ENCODE measurements around the gene ACTR5. TPM values are rescaled to one million over a fixed set of nuclear protein-coding genes. Genes with fewer than 3 reads are reported as not detected.

Gene ACTR5
- total RNA-seq, 1 experiment from 2014 or later, result 14.1 TPM

DNA sequence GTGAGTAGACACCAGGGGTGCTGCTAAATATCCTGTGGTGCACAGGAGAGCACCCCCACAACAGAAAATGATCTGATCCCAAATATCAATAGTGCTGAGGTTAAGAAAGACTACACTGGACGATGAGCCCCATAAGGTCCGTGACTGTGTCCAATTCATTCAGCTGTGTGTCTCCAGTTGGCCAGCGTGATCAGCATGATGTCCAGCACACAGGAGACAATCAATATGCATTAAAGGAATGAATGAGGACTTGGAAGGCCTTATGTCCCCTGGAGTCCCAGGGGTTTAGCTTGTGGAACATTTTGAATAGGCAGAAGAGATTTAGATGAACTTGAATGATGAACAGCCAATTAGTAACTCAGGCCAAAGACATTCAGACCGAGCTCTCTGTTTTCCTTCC lies 63.5 kb downstream of the ACTR5 start:
- Histone ChIP-seq H3K4me1 (ENCODE audit: insufficient read depth, low read length) (peaks cover 3% of the 10 kb centered on the region; the same call in 1 of the 2 replicates), H2BK5ac (ENCODE audit: insufficient read length, low read length) (no peak overlapping the region), H4K5ac (ENCODE audit: insufficient read length, low read depth, low read length) (no peak overlapping the region), H3K27me3 (ENCODE audit: insufficient read depth, low read length) (no peaks in the 10 kb centered on the region), H3K27ac (ENCODE audit: insufficient read length, low read depth, low read length) (no peak overlapping the region), H3K9me3 (ENCODE audit: control insufficient read depth, low read depth, low read length) (no peaks in the 10 kb centered on the region), H3K9ac (ENCODE audit: extremely low read depth, insufficient read length, low read length) (no peak overlapping the region), H3T11ph (ENCODE audit: low read length) (no peak overlapping the region), H4K8ac (replicated peaks; ENCODE audit: insufficient read length, low read depth, low read length) (no peak overlapping the region), H2BK120ac (ENCODE audit: low read depth, low read length, poor library complexity, severe bottlenecking) (no peak overlapping the region), H4K20me1 (ENCODE audit: control insufficient read depth, insufficient read depth, insufficient read length) (no peaks in the 10 kb centered on the region), H3K18ac (ENCODE audit: insufficient read length, low read depth, low read length) (no peak overlapping the region), H3K23ac (ENCODE audit: insufficient read length, low read depth, low read length) (no peak overlapping the region), H3K4me2 (ENCODE audit: insufficient read depth, insufficient read length, low read length) (no peak overlapping the region), H2BK15ac (ENCODE audit: low read depth, low read length) (no peak overlapping the region), H3K23me2 (ENCODE audit: insufficient read length, low read depth, low read length, poor library complexity, severe bottlenecking) (peaks cover 3% of the 10 kb centered on the region), H2AFZ (ENCODE audit: low read length) (no peak overlapping the region), H2BK12ac (ENCODE audit: insufficient read length, low read depth, low read length) (no peak overlapping the region), H3K14ac (ENCODE audit: insufficient read depth, low read length) (no peak overlapping the region), H3K79me1 (ENCODE audit: insufficient read depth, low read depth, low read length, poor library complexity, severe bottlenecking) (no peaks in the 10 kb centered on the region), H4K91ac (ENCODE audit: insufficient read length, low read depth, low read length) (no peak overlapping the region), H2BK20ac (ENCODE audit: low read depth, low read length, poor library complexity, severe bottlenecking) (no peak overlapping the region), H2AK5ac (ENCODE audit: insufficient read length, low read length) (no peak overlapping the region), H3K56ac (ENCODE audit: insufficient read length, low read depth, low read length) (no peak overlapping the region), H3K4ac (ENCODE audit: low read depth, low read length) (no peak overlapping the region), H3K79me2 (ENCODE audit: insufficient read depth, low read length) (no peaks in the 10 kb centered on the region)
- TF ChIP-seq, protein P1, sequence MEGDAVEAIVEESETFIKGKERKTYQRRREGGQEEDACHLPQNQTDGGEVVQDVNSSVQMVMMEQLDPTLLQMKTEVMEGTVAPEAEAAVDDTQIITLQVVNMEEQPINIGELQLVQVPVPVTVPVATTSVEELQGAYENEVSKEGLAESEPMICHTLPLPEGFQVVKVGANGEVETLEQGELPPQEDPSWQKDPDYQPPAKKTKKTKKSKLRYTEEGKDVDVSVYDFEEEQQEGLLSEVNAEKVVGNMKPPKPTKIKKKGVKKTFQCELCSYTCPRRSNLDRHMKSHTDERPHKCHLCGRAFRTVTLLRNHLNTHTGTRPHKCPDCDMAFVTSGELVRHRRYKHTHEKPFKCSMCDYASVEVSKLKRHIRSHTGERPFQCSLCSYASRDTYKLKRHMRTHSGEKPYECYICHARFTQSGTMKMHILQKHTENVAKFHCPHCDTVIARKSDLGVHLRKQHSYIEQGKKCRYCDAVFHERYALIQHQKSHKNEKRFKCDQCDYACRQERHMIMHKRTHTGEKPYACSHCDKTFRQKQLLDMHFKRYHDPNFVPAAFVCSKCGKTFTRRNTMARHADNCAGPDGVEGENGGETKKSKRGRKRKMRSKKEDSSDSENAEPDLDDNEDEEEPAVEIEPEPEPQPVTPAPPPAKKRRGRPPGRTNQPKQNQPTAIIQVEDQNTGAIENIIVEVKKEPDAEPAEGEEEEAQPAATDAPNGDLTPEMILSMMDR (conservative IDR thresholded peaks at IDR 0.05), result no peak
- H3K4me3 Mint-ChIP-seq, result no peak overlapping the region
- DNase-seq, result no peak
- no peaks in the 10 kb centered on the region for H3K9me3 Mint-ChIP-seq
- H3K27ac Mint-ChIP-seq, result no peak overlapping the region
- H3K27me3 Mint-ChIP-seq (ENCODE audit: low read depth), result peaks cover 25% of the 10 kb centered on the region
- H3K36me3 Mint-ChIP-seq (ENCODE audit: insufficient read depth in 1 of 3, low read depth in 3 of 3), result peaks cover 0 to 6% (median 0%) of the 10 kb centered on the region in 3 experiments; a peak in 4 of 7 replicates
- WGBS (ENCODE audit: extremely low coverage, insufficient read length, low lambda C conversion rate), result no CpG with 5 or more reads among the region's 4 CpGs
- H3K4me1 Mint-ChIP-seq, result peaks cover 16 to 24% of the 10 kb centered on the region in 2 experiments

Measured in H9 (cell line).